GM23248 (cell line): ENCODE measurements around the gene TSPAN17.

Source experiments
- EZH2 ChIP-seq: fragments of 200-600 bp; sonication (generic); IDR thresholded peaks from 2 replicates; pipeline ENCODE4 v1.6.1; 2018; ENCODE audit warnings: antibody characterized with exemption, mild to moderate bottlenecking; ENCODE audit not compliant: insufficient read depth, poor library complexity, severe bottlenecking
- EZH2phosphoT487 ChIP-seq: fragments of 200-600 bp; sonication (generic); IDR thresholded peaks from 2 replicates; pipeline ENCODE4 v1.6.1; 2018; ENCODE audit warnings: antibody characterized with exemption, moderate library complexity, mild to moderate bottlenecking, low read depth; ENCODE audit not compliant: insufficient read depth

DNA sequence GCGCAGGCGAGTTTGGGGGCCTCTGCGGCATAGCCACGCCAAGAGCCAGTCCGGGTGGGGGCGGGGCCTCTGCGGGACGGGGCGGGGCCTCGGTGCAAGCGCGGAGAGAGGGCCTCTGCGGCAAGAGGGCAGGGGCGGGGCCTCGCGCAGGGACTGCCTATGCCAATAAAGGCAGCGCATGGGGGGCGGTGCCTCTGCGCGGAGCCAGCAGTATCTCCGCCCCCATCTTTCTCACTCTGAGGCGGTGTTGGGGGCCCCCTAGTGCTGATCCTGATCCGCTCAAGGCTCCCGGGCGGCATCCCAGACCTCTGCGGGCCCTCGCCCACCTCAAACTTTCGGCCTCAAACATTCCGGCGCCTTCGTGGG is 28.1 kb upstream of the TSPAN17 start:
- TF ChIP-seq EZH2phosphoT487 = no peak
- TF ChIP-seq EZH2 = no peak
